Mesendoderm (in vitro differentiated cells): ENCODE measurements around the gene SLC25A6.

Source experiments
- DNase-seq: peaks from one replicate; pipeline ENCODE4 v3.0.0; 2013
- H2AK5ac ChIP-seq: 2 replicates; pipeline ENCODE4 v1.6.1; 2013; ENCODE audit warnings: low read length, inconsistent platforms
- H2BK120ac ChIP-seq: 2 replicates; pipeline ENCODE4 v1.6.1; 2013; ENCODE audit warnings: low read depth, mild to moderate bottlenecking, low read length, moderate library complexity, mixed read lengths
- H2BK15ac ChIP-seq: replicated peaks from 2 replicates; pipeline ENCODE4 v1.6.1; 2013; ENCODE audit warnings: low read depth, mild to moderate bottlenecking, moderate library complexity
- H2BK5ac ChIP-seq: 2 replicates; pipeline ENCODE4 v1.6.1; 2013; ENCODE audit warnings: low read length, inconsistent platforms
- H3K18ac ChIP-seq: 2 replicates; pipeline ENCODE4 v1.6.1; 2013; ENCODE audit warnings: mild to moderate bottlenecking, low read length, mixed read lengths
- H3K23ac ChIP-seq: one replicate; pipeline ENCODE4 v1.6.1; 2013; ENCODE audit warnings: low read length
- H3K27ac ChIP-seq: 2 replicates; pipeline ENCODE4 v1.5.1; 2013; ENCODE audit warnings: low read depth, mild to moderate bottlenecking, inconsistent platforms, low read length, moderate library complexity
- H3K27me3 ChIP-seq: 2 replicates; pipeline ENCODE4 v1.6.1; 2013; ENCODE audit warnings: low read length, control low read depth, mild to moderate bottlenecking, inconsistent platforms; ENCODE audit not compliant: insufficient read depth, poor library complexity
- H3K36me3 ChIP-seq: 2 replicates; pipeline ENCODE4 v1.6.1; 2013; ENCODE audit warnings: low read length, inconsistent platforms; ENCODE audit not compliant: control insufficient read depth, insufficient read depth
- H3K4ac ChIP-seq: one replicate; pipeline ENCODE4 v1.6.1; 2013; ENCODE audit warnings: low read depth, mild to moderate bottlenecking, low read length, moderate library complexity
- H3K4me1 ChIP-seq: 2 replicates; pipeline ENCODE4 v1.6.1; 2013; ENCODE audit warnings: low read depth, low read length, inconsistent platforms; ENCODE audit not compliant: control insufficient read depth
- H3K4me2 ChIP-seq: 2 replicates; pipeline ENCODE4 v1.6.1; 2013; ENCODE audit warnings: low read length
- H3K4me3 ChIP-seq: 2 replicates; pipeline ENCODE4 v1.5.1; 2013; ENCODE audit warnings: mild to moderate bottlenecking, low read length
- H3K56ac ChIP-seq: one replicate; pipeline ENCODE4 v1.6.1; 2013; ENCODE audit warnings: low read length
- H3K79me1 ChIP-seq: 2 replicates; pipeline ENCODE4 v1.6.1; 2013; ENCODE audit warnings: low read length, inconsistent platforms
- H3K79me2 ChIP-seq: 2 replicates; pipeline ENCODE4 v1.6.1; 2013; ENCODE audit warnings: mild to moderate bottlenecking, low read length; ENCODE audit not compliant: control insufficient read depth, insufficient read depth
- H3K9ac ChIP-seq: 2 replicates; pipeline ENCODE4 v1.6.1; 2013; ENCODE audit warnings: low read length, inconsistent platforms
- H4K5ac ChIP-seq: one replicate; pipeline ENCODE4 v1.6.1; 2013; ENCODE audit warnings: low read length
- H4K8ac ChIP-seq: one replicate; pipeline ENCODE4 v1.6.1; 2013; ENCODE audit warnings: low read depth, mild to moderate bottlenecking, control low read depth, low read length, moderate library complexity
- WGBS: extraction: QIAGEN DNeasy Blood & Tissue Kit; methylation state at CpG from one replicate; pipeline ENCODE4 v1.1.7; 2013; ENCODE audit warnings: low lambda C conversion rate, missing lambda C conversion rate; ENCODE audit not compliant: insufficient coverage; ENCODE audit errors: extremely low coverage; 5-methylcytosine and 5-hydroxymethylcytosine counted together

SLC25A6 gene

DNA sequence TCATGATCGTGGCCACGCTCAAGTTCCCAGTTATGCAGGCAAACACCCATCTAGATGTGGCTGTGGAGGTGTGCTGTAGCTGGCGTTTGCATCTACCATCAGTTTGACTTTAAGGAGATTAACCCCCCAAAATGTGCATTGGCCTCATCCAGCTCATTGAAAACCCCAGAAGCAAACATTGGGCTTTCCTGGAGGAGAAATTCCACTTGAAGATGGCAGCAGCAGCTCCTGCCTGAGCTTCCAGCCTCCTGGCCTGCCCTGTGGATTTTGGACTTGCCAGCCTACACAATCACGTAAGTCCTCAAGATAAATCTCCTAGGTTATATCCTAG lies 30.2 kb upstream of the SLC25A6 start:
- Histone ChIP-seq H3K4me3 (no peak overlapping the region), H4K5ac (no peak overlapping the region), H3K18ac (no peak overlapping the region), H2BK15ac (no peak overlapping the region), H3K23ac (no peak overlapping the region), H4K8ac (no peak overlapping the region), H3K4me2 (no peak overlapping the region), H2BK120ac (no peak overlapping the region), H3K4ac (no peak overlapping the region), H3K4me1 (no peaks in the 10 kb centered on the region), H3K56ac (no peak overlapping the region), H2AK5ac (no peak overlapping the region), H3K79me2 (no peaks in the 10 kb centered on the region), H3K27me3 (no peaks in the 10 kb centered on the region), H3K79me1 (no peaks in the 10 kb centered on the region), H3K9ac (no peak overlapping the region), H2BK5ac (no peak overlapping the region), H3K27ac (no peak overlapping the region), H3K36me3 (no peaks in the 10 kb centered on the region)
- no peak for DNase-seq
- WGBS, result no CpG with 5 or more reads among the region's 4 CpGs

DNA sequence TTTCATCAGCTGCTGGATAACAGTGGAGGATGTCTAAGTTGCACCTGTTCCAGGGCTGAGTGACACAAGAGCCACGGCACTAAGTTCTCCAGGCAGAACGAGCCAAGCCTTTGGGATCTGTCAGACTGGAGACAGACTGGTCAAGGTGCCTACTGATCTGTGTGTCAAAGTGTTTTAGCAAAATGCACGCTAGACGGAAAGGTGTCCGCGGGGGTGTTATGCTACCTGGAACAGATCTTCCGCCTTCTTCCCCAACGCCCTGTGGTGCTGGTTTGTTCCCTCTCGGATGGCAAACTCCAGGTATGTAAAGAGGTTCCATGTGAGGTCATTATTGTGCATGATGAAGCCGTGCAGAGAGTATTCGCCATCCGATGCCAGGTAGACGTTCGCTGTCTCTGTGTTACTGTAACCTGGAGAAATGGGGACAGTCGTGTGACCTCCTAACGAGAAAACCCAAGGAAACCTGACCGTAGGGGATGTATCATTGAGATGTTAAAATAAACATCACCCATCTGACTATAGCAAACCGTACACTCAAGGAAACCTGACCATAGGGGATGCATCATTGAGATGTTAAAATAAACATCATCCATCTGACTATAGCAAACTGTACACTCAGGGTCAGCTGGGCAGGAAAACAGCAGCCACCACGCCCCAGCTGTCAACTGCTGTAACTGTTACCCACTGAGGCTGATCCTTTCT lies 29.7 kb upstream of the SLC25A6 start:
- no peak overlapping the region for H2BK5ac ChIP-seq
- no peak overlapping the region for H3K4ac ChIP-seq
- no peaks in the 10 kb centered on the region for H3K4me1 ChIP-seq
- no peak overlapping the region for H2BK15ac ChIP-seq
- no peak overlapping the region for H3K27ac ChIP-seq
- H3K56ac ChIP-seq, result no peak overlapping the region
- no peak overlapping the region for H3K4me3 ChIP-seq
- no peak overlapping the region for H2BK120ac ChIP-seq
- H3K18ac ChIP-seq, result no peak overlapping the region
- H3K4me2 ChIP-seq, result no peak overlapping the region
- H3K79me2 ChIP-seq, result no peaks in the 10 kb centered on the region
- H2AK5ac ChIP-seq, result no peak overlapping the region
- H3K9ac ChIP-seq, result no peak overlapping the region
- H3K23ac ChIP-seq, result no peak overlapping the region
- WGBS, result no CpG with 5 or more reads among the region's 19 CpGs
- no peaks in the 10 kb centered on the region for H3K79me1 ChIP-seq
- DNase-seq, result no peak
- no peak overlapping the region for H4K8ac ChIP-seq
- no peaks in the 10 kb centered on the region for H3K27me3 ChIP-seq
- no peak overlapping the region for H4K5ac ChIP-seq
- peaks cover 3% of the 10 kb centered on the region for H3K36me3 ChIP-seq

DNA sequence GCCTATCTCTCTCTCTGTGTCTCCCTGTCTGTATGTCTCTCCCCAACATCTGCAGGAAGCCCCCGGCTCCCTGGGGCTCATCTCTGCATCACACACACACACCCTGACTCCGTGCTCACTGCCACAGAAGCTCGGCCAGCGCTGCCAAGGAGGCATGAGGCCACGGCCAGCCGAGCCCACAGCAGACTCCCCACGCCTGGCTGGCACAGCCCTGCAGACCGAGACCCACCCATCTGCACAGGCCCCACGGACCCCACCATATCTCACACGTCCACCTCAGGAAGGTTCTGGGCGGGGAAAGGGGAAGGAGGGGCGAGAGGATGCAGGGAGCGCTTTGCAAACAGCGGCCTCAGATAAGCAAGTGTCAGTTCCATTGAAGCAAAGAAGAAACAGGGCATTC lies 28.5 kb upstream of the SLC25A6 start:
- H3K4me3 ChIP-seq, result no peak overlapping the region
- H2BK5ac ChIP-seq, result no peak overlapping the region
- H3K4ac ChIP-seq, result no peak overlapping the region
- no peak overlapping the region for H2AK5ac ChIP-seq
- WGBS, result no CpG with 5 or more reads among the region's 14 CpGs
- H3K56ac ChIP-seq, result no peak overlapping the region
- no peak overlapping the region for H4K8ac ChIP-seq
- no peak overlapping the region for H3K23ac ChIP-seq
- no peaks in the 10 kb centered on the region for H3K27me3 ChIP-seq
- H3K79me1 ChIP-seq, result no peaks in the 10 kb centered on the region
- no peak for DNase-seq
- H3K18ac ChIP-seq, result no peak overlapping the region
- no peak overlapping the region for H3K27ac ChIP-seq
- H4K5ac ChIP-seq, result no peak overlapping the region
- H3K36me3 ChIP-seq, result peaks cover 9% of the 10 kb centered on the region
- H3K4me2 ChIP-seq, result no peak overlapping the region
- H2BK120ac ChIP-seq, result no peak overlapping the region
- H3K4me1 ChIP-seq, result no peaks in the 10 kb centered on the region
- H3K79me2 ChIP-seq, result no peaks in the 10 kb centered on the region
- no peak overlapping the region for H3K9ac ChIP-seq
- H2BK15ac ChIP-seq, result no peak overlapping the region

DNA sequence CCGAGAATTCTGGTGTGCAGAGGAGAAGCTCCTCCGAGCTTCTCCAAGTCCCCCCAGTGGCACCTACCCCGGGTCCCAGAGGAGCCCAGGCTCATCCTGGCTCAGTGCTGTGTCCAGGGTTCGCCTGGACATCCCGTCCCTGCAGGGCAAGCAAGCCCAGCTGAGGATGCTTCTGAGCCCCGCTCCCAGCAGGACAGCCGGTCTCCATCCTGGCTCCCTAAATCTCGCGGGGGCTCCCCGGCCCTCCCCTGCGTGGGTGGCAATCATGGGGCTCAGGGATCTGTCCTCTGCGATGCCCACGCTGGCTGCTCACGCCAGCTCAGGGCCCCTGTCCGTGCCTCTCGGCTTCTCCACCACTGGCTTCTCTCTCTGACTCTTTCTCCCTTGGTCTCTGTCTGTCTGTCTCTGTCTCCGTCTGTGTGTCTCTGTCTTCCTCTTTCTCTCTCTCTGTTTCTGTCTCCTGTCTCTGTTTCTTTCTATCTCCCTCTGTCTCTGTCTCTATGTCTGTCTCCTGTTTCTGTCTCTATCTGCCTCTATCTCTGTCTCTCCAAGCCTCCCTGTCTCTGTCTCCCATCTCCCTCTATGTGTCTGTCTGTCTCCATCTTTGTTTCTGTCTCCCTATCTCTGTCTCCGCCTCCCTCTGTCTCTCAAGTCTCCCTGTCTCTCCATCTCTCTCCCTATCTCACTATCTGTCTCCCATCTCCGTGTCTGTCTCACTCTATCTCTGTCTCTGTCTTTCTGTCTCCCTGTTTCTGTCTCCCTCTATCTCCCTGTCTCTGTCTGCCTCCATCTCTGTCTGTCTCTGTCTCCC lies 27.8 kb upstream of the SLC25A6 start:
- no peak overlapping the region for H4K8ac ChIP-seq
- no peak overlapping the region for H3K4ac ChIP-seq
- no peaks in the 10 kb centered on the region for H3K79me1 ChIP-seq
- H2BK15ac ChIP-seq, result no peak overlapping the region
- H3K36me3 ChIP-seq, result peaks cover 9% of the 10 kb centered on the region
- no peaks in the 10 kb centered on the region for H3K27me3 ChIP-seq
- no peaks in the 10 kb centered on the region for H3K4me1 ChIP-seq
- H2AK5ac ChIP-seq, result no peak overlapping the region
- no peak overlapping the region for H3K23ac ChIP-seq
- WGBS, result no CpG with 5 or more reads among the region's 19 CpGs
- DNase-seq, result no peak
- H3K4me3 ChIP-seq, result no peak overlapping the region
- no peak overlapping the region for H2BK120ac ChIP-seq
- no peak overlapping the region for H3K4me2 ChIP-seq
- no peak overlapping the region for H4K5ac ChIP-seq
- H2BK5ac ChIP-seq, result no peak overlapping the region
- no peaks in the 10 kb centered on the region for H3K79me2 ChIP-seq
- no peak overlapping the region for H3K27ac ChIP-seq
- no peak overlapping the region for H3K18ac ChIP-seq
- no peak overlapping the region for H3K56ac ChIP-seq
- H3K9ac ChIP-seq, result no peak overlapping the region

DNA sequence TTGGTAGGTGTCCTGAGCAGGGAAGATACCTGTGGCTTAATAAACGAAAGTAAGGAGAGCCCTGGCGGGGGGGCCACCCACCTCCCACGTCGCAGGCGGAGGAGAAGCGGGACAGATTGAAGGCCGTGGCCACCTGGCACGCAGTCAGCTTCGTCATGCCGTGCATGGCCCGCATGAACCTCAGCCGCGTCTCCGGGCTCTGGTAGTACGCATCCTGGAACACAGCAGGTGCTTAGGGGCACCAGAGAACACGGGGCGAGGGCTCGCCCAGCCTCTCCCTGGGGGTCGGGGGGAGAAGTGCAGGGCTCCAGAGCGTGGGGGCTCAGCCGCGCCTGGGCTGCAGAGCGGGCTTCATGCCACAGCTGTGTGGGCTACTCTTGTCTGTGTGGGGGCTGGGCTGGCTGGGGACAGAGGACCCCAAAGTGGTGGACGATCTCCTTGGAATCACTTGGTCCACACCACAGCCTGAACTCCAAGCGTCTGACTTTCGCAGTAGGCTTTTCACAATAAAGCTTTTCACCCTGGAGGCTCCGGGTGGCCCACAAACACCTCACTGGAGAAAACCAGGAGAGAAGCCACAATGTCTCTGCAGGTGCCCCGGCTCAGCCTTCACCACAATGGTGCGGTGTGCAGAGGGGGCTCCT lies 27.1 kb upstream of the SLC25A6 start:
- Histone ChIP-seq H3K23ac (no peak overlapping the region), H3K27ac (no peak overlapping the region), H3K79me1 (no peaks in the 10 kb centered on the region), H3K18ac (no peak overlapping the region), H3K9ac (no peak overlapping the region), H3K4me2 (no peak overlapping the region), H3K79me2 (no peaks in the 10 kb centered on the region), H2AK5ac (no peak overlapping the region), H2BK15ac (no peak overlapping the region), H3K4me3 (no peak overlapping the region), H2BK120ac (no peak overlapping the region), H2BK5ac (no peak overlapping the region), H3K56ac (no peak overlapping the region), H3K4me1 (no peaks in the 10 kb centered on the region), H4K8ac (no peak overlapping the region), H3K36me3 (peaks cover 9% of the 10 kb centered on the region), H3K27me3 (no peaks in the 10 kb centered on the region), H3K4ac (no peak overlapping the region), H4K5ac (no peak overlapping the region)
- DNase-seq, result no peak
- no CpG with 5 or more reads among the region's 29 CpGs for WGBS
